ENCODE results near the gene LRP1B.
"Not testable (repeated sequence)": the region's sequence is repeated elsewhere in the genome, so short reads cannot be mapped to it uniquely, and the experiment has no call there.

LRP1B gene

DNA sequence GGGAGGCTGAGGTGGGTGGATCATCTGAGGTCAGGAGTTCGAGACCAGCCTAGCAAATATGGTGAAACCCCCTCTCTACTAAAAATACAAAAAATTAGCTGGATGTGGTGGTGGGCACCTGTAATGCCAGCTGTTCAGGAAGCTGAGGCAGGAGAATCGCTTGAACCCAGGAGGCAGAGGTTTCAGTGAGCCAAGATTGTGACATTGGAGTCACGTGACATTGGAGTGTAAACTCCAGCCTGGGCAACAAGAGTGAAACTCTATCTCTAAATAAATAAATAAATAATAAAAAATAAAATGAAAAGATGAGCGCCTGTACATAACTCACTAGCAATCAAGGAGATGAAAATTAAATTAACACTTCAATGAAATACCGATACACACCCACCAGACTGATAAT lies 1853.5 kb downstream of the LRP1B start:
- H3K9me3 ChIP-seq (ENCODE audit: control insufficient read depth, insufficient read depth, low read depth, low read length); H3K27me3 ChIP-seq (ENCODE audit: control insufficient read depth, insufficient read depth, low read length); H3K9ac ChIP-seq (ENCODE audit: low read length); H3K4me3 ChIP-seq (ENCODE audit: low read depth, low read length); H3K36me3 ChIP-seq (ENCODE audit: control insufficient read depth, insufficient read depth, low read length); H3K4me1 ChIP-seq (ENCODE audit: control insufficient read depth, insufficient read depth, low read length); H3K27ac ChIP-seq (ENCODE audit: low read depth, low read length): not testable (repeated sequence)

DNA sequence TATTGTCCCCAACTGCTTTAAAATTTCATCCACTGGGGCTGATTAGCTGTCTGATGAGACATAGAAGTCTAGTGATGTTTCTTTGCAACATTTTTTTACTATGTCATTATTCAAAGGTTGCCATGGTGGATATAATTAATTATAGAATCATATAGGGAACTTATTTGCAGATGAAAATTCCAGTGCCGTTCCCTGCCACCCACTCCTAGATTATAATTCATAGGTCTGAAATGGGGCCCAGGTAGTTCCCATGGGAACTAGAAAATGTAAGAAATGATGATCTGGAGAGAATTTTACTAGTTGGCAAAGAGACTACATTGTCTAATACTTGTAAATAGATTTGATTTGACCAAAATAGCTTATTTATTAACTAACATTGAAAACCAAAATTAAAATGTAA lies 1854.2 kb downstream of the LRP1B start:
- Histone ChIP-seq H3K9me3 (ENCODE audit: control insufficient read depth, insufficient read depth, low read depth, low read length) (0 out of 2 replicates have a peak, but pooled peaks cover 4% of the 10 kb centered on the region), H3K27ac (ENCODE audit: low read depth, low read length) (no peak overlapping the region), H3K4me1 (ENCODE audit: control insufficient read depth, insufficient read depth, low read length) (peaks cover 9% of the 10 kb centered on the region; the same call in 1 of the 2 replicates), H3K9ac (ENCODE audit: low read length) (no peak overlapping the region), H3K4me3 (ENCODE audit: low read depth, low read length) (no peak overlapping the region), H3K27me3 (ENCODE audit: control insufficient read depth, insufficient read depth, low read length) (no peaks in the 10 kb centered on the region), H3K36me3 (ENCODE audit: control insufficient read depth, insufficient read depth, low read length) (no peaks in the 10 kb centered on the region)

DNA sequence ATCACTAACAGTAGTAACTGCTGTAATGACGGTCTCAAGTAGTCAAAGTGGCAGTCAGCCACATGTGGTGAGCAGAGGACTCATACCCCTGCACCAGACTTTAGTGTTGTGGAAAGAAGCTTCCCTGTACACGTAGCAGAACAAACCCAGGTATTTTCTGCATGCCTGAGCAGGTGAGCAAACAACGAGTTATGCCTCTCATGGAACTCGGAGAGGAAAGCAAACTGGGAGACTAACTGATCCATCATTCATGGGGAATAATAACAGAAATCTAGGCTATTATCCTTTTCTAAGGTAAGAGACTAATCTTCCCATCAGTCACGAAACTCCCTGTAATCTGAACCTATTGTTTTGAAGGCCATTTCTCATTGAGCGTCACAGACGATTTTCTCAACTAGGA lies 1855.4 kb downstream of the LRP1B start:
- H3K9ac ChIP-seq (ENCODE audit: low read length), result no peak overlapping the region
- no peak overlapping the region for H3K27ac ChIP-seq (ENCODE audit: low read depth, low read length)
- 0 out of 2 replicates have a peak, but pooled peaks cover 4% of the 10 kb centered on the region for H3K9me3 ChIP-seq (ENCODE audit: control insufficient read depth, insufficient read depth, low read depth, low read length)
- no peaks in the 10 kb centered on the region; the same call in 1 of the 2 replicates for H3K4me1 ChIP-seq (ENCODE audit: control insufficient read depth, insufficient read depth, low read length)
- no peaks in the 10 kb centered on the region for H3K27me3 ChIP-seq (ENCODE audit: control insufficient read depth, insufficient read depth, low read length)
- H3K4me3 ChIP-seq (ENCODE audit: low read depth, low read length), result no peak overlapping the region
- no peaks in the 10 kb centered on the region for H3K36me3 ChIP-seq (ENCODE audit: control insufficient read depth, insufficient read depth, low read length)

DNA sequence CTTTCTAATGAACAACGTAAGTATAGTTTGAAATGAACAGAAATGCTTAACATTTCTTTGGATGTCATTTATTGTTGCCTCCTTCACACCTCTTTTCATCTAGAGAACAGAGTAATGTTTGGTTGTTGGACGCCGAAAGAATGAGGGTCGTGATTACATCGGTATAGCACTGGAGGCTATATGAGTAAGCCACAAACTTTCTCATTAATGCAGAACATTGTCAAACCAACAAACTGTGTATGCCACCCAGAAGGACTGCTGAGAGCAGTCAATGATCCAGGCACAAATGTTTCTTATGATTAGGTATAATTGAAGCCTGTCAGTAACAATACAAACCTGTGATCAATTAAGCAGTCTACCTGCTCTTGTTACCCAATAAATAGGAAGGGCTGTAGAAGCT lies 1855.9 kb downstream of the LRP1B start:
- Histone ChIP-seq H3K4me1 (ENCODE audit: control insufficient read depth, insufficient read depth, low read length) (no peaks in the 10 kb centered on the region), H3K27ac (ENCODE audit: low read depth, low read length) (no peak overlapping the region), H3K4me3 (ENCODE audit: low read depth, low read length) (no peak overlapping the region), H3K27me3 (ENCODE audit: control insufficient read depth, insufficient read depth, low read length) (no peaks in the 10 kb centered on the region), H3K9ac (ENCODE audit: low read length) (no peak overlapping the region), H3K36me3 (ENCODE audit: control insufficient read depth, insufficient read depth, low read length) (no peaks in the 10 kb centered on the region), H3K9me3 (ENCODE audit: control insufficient read depth, insufficient read depth, low read depth, low read length) (0 out of 2 replicates have a peak, but pooled peaks cover 4% of the 10 kb centered on the region)

DNA sequence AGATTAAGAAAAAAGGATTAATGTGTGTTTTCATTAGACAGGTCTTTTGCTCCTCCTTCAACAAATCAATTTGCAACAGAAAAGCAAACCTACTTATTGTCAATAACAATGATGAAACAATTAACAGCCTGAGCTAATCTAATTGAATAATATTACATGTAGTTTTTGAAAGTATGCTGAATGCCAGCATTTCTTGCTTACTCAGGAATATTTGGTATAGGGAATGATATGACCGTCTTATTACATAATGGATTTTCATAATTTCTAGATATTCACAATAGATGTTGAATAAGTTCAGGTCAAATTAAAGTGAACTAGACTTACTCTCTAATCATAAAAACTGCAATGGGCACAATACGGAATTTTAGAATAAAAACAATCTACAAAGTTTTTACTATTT lies 1856.9 kb downstream of the LRP1B start:
- Histone ChIP-seq H3K27ac (ENCODE audit: low read depth, low read length) (no peak overlapping the region), H3K4me3 (ENCODE audit: low read depth, low read length) (no peak overlapping the region), H3K4me1 (ENCODE audit: control insufficient read depth, insufficient read depth, low read length) (no peaks in the 10 kb centered on the region), H3K9ac (ENCODE audit: low read length) (no peak overlapping the region), H3K9me3 (ENCODE audit: control insufficient read depth, insufficient read depth, low read depth, low read length) (0 out of 2 replicates have a peak, but pooled peaks cover 4% of the 10 kb centered on the region), H3K36me3 (ENCODE audit: control insufficient read depth, insufficient read depth, low read length) (no peaks in the 10 kb centered on the region), H3K27me3 (ENCODE audit: control insufficient read depth, insufficient read depth, low read length) (no peaks in the 10 kb centered on the region)

DNA sequence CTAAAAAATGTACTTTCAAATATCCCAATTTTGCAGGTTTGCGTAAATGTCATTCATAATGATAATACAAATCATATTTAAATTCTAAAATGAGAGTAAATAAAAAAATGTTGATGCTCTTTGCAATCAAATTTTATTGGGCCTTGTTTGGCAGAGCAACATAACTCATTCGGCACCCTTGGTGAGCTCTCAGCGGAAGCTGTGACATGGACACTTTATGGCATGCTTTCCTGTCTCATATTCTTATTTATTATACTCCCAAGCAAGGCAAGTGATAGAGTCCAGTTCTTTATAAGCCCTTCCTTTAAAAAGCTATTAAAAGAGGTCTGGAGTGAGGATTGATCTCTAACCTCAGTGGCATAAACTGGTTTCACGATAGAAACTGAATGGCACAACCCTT lies 1857.4 kb downstream of the LRP1B start:
- Histone ChIP-seq H3K9ac (ENCODE audit: low read length) (no peak overlapping the region), H3K36me3 (ENCODE audit: control insufficient read depth, insufficient read depth, low read length) (no peaks in the 10 kb centered on the region)

DNA sequence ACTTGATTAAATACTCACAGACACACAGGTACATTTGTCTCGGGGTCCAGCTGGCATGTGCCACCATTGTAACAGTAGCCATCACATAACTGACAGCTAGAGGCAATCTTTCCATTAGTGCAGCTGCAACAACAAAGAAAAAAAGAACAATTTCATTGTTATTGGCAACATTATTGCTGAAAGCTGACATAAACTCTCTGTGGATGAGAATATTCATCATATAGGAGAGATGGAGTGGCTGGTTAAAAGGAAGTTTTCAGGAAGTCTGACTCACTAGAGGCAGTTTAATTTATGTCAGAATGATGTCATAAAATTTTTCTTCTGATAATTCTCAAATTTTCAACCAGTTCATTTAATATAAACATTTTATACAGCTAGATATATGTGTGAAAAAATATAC lies 1860.6 kb downstream of the LRP1B start:
- Histone ChIP-seq H3K4me1 (ENCODE audit: control insufficient read depth, insufficient read depth, low read length) (no peaks in the 10 kb centered on the region), H3K9ac (ENCODE audit: low read length) (no peak overlapping the region), H3K27me3 (ENCODE audit: control insufficient read depth, insufficient read depth, low read length) (no peaks in the 10 kb centered on the region), H3K27ac (ENCODE audit: low read depth, low read length) (no peak overlapping the region), H3K36me3 (ENCODE audit: control insufficient read depth, insufficient read depth, low read length) (no peaks in the 10 kb centered on the region), H3K4me3 (ENCODE audit: low read depth, low read length) (no peak overlapping the region), H3K9me3 (ENCODE audit: control insufficient read depth, insufficient read depth, low read depth, low read length) (no peaks in the 10 kb centered on the region)

More for the DNA sequence above, 1857.4 kb downstream of the LRP1B start:
- Histone ChIP-seq H3K4me3 (ENCODE audit: low read depth, low read length) (no peak overlapping the region), H3K27me3 (ENCODE audit: control insufficient read depth, insufficient read depth, low read length) (no peaks in the 10 kb centered on the region), H3K9me3 (ENCODE audit: control insufficient read depth, insufficient read depth, low read depth, low read length) (0 out of 2 replicates have a peak, but pooled peaks cover 4% of the 10 kb centered on the region), H3K4me1 (ENCODE audit: control insufficient read depth, insufficient read depth, low read length) (no peaks in the 10 kb centered on the region), H3K27ac (ENCODE audit: low read depth, low read length) (no peak overlapping the region)

DNA sequence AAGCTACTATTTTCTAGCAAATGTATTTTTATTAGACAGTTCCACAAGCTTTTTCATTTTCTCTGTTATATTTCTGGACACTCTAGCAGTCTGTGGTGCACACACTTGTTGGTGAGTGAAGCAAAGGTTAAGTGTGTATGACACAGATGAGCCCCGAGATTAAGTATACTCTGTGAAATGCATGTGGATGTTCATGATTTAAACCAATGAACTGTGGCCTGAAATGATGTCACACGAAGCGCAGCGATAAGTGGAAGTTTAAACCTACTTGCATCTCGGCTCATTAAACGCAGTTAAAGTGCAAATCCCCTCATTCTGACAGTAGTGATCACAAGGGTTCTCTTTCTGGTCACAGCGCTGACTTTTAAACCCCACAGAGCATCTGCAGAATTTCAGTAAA lies 1861.8 kb downstream of the LRP1B start:
- Histone ChIP-seq H3K9me3 (ENCODE audit: control insufficient read depth, insufficient read depth, low read depth, low read length) (no peaks in the 10 kb centered on the region), H3K27ac (ENCODE audit: low read depth, low read length) (no peak overlapping the region), H3K27me3 (ENCODE audit: control insufficient read depth, insufficient read depth, low read length) (no peaks in the 10 kb centered on the region), H3K4me1 (ENCODE audit: control insufficient read depth, insufficient read depth, low read length) (no peaks in the 10 kb centered on the region), H3K36me3 (ENCODE audit: control insufficient read depth, insufficient read depth, low read length) (no peaks in the 10 kb centered on the region), H3K9ac (ENCODE audit: low read length) (no peak overlapping the region), H3K4me3 (ENCODE audit: low read depth, low read length) (no peak overlapping the region)

DNA sequence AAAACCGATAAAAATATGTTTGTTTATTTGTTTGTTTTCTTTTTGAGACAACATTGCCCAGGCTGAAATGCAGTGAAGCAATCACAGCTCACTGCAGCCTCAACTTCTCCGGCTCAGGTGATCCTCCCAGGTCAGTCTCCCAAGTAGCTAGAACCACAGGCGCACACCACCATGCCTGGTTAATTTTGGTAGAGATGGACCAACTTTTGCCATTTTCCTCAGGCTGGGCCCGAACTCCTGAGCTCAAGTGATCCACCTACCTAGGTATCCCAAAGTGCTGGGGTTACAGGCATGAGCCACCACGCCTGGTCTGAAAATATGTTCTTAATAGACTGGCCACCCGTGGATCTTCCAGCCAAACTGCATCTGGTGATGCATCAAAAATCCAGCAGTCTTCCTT lies 1867.9 kb downstream of the LRP1B start:
- H3K9ac ChIP-seq (ENCODE audit: low read length), result no peak overlapping the region
- H3K36me3 ChIP-seq (ENCODE audit: control insufficient read depth, insufficient read depth, low read length), result no peaks in the 10 kb centered on the region
- no peaks in the 10 kb centered on the region for H3K27me3 ChIP-seq (ENCODE audit: control insufficient read depth, insufficient read depth, low read length)
- H3K4me1 ChIP-seq (ENCODE audit: control insufficient read depth, insufficient read depth, low read length), result no peaks in the 10 kb centered on the region
- no peaks in the 10 kb centered on the region for H3K9me3 ChIP-seq (ENCODE audit: control insufficient read depth, insufficient read depth, low read depth, low read length)
- no peak overlapping the region for H3K27ac ChIP-seq (ENCODE audit: low read depth, low read length)
- H3K4me3 ChIP-seq (ENCODE audit: low read depth, low read length), result no peak overlapping the region

DNA sequence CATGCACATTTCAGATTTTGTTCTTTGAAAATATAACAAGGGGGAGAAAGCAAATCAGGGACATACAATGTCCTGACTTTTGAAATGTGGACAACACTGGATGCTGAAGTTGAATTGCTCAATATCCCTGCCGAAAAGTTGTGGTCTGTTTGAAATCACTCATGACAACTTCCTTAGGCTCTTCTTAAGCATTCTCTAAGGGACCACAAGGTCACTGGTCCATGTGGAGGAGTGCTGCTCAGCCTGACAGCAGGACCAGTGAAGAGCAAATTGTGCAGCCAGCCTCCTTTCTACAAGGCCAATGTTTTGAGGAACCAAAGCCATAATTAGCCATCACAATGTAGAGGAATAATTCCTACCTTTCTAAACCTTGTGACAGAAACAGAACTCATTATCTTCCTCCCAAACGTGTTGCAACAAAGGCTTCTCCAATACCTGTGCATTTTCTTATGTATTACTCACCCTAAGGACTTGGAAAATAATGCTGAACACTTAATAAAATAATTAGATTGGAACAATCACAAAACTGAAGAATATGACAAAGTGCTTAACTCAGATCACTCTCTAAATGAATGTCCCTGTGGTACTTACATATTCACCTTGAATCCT lies 1873.0 kb downstream of the LRP1B start:
- no peaks in the 10 kb centered on the region for H3K4me1 ChIP-seq (ENCODE audit: control insufficient read depth, insufficient read depth, low read length)
- H3K9me3 ChIP-seq (ENCODE audit: control insufficient read depth, insufficient read depth, low read depth, low read length), result no peaks in the 10 kb centered on the region
- no peak overlapping the region for H3K9ac ChIP-seq (ENCODE audit: low read length)
- H3K27ac ChIP-seq (ENCODE audit: low read depth, low read length), result no peak overlapping the region
- H3K27me3 ChIP-seq (ENCODE audit: control insufficient read depth, insufficient read depth, low read length), result no peaks in the 10 kb centered on the region
- no peak overlapping the region for H3K4me3 ChIP-seq (ENCODE audit: low read depth, low read length)
- H3K36me3 ChIP-seq (ENCODE audit: control insufficient read depth, insufficient read depth, low read length), result no peaks in the 10 kb centered on the region

DNA sequence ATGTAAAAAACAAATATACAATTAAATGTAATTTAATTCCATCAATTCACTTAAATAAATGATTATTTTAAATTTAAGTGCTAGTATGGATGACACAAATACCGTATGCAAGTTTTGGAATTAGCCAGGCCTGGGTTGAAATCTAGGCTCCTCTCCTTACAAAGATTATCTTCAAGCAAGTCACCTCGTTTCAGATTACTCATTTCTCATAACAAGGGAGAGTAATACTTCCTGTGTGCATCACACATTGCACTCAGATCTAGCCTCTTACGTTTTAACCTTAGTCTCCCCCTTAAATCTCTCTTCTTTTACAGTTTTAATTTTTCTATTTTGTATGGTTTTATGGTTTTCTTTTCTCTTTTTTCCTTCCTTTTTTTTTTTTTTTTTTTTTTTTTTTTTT lies 1874.7 kb downstream of the LRP1B start:
- no peak overlapping the region for H3K9ac ChIP-seq (ENCODE audit: low read length)
- no peaks in the 10 kb centered on the region for H3K4me1 ChIP-seq (ENCODE audit: control insufficient read depth, insufficient read depth, low read length)
- no peak overlapping the region for H3K27ac ChIP-seq (ENCODE audit: low read depth, low read length)
- no peak overlapping the region for H3K4me3 ChIP-seq (ENCODE audit: low read depth, low read length)
- H3K9me3 ChIP-seq (ENCODE audit: control insufficient read depth, insufficient read depth, low read depth, low read length), result no peaks in the 10 kb centered on the region
- no peaks in the 10 kb centered on the region for H3K36me3 ChIP-seq (ENCODE audit: control insufficient read depth, insufficient read depth, low read length)
- no peaks in the 10 kb centered on the region for H3K27me3 ChIP-seq (ENCODE audit: control insufficient read depth, insufficient read depth, low read length)

DNA sequence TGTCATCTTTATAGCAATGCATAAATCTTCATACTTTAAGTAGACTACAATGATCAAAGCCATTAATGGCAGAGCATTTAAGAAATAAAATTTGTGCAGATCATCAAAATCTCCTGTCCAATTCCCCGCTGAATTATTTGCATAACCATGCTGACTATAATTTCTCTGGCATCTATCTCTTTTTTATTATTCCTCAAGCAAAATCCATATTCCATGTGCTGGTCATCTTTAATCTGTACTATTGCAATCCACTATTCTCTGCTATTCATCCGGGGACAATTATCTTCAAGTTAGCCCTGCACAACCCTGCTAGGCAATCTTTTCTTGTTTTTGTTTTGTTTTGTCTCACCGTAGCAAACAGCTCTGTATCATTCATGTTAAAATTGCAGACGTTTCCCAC lies 1881.0 kb downstream of the LRP1B start:
- no peaks in the 10 kb centered on the region for H3K9me3 ChIP-seq (ENCODE audit: control insufficient read depth, insufficient read depth, low read depth, low read length)
- no peaks in the 10 kb centered on the region for H3K36me3 ChIP-seq (ENCODE audit: control insufficient read depth, insufficient read depth, low read length)
- H3K4me1 ChIP-seq (ENCODE audit: control insufficient read depth, insufficient read depth, low read length), result no peaks in the 10 kb centered on the region
- no peak overlapping the region for H3K27ac ChIP-seq (ENCODE audit: low read depth, low read length)
- H3K27me3 ChIP-seq (ENCODE audit: control insufficient read depth, insufficient read depth, low read length), result no peaks in the 10 kb centered on the region
- H3K9ac ChIP-seq (ENCODE audit: low read length), result no peak overlapping the region
- H3K4me3 ChIP-seq (ENCODE audit: low read depth, low read length), result no peak overlapping the region
